ENCODE data around the gene RBM23.

DNA sequence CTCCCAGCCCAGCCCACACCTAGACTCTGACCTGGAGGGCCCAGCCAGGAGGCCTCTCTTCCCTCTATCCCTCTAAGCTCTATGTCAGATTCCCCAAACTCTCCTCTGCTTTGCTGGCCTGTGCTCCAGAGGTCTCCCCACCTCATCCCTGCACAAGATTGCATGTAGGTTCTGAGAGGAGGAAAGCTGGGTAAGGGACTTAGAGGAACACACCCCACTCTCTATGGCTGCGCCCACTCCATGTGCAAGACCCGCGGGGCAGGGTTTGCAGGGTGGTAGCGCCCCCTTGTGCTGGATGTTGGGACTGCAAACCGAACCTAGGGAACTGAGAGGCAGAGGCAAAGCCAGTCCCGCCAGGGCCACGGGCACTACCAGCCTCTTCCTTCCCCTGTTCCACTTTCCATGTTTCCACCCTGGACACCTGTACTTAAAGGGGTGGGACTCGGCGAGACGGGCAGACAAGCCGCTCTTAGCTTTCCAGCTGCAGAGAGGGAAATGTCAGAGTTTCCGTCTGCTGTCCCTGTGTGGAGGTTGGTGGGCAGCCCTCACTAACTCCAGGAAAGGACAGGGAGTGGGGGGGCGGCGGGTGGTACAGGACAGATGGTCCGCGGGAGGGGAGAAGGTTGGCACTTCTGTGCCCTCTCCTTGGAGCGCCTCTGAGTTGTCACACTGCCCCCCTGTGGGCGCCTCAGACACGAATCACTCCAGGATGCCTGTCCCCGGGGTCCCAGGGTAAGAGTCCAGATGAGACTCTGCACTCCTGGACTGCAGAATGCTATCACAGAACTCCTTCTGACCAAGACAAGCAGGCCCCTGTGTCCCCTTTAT is 65.8 kb downstream of the RBM23 start:
- TF ChIP-seq, protein P1, sequence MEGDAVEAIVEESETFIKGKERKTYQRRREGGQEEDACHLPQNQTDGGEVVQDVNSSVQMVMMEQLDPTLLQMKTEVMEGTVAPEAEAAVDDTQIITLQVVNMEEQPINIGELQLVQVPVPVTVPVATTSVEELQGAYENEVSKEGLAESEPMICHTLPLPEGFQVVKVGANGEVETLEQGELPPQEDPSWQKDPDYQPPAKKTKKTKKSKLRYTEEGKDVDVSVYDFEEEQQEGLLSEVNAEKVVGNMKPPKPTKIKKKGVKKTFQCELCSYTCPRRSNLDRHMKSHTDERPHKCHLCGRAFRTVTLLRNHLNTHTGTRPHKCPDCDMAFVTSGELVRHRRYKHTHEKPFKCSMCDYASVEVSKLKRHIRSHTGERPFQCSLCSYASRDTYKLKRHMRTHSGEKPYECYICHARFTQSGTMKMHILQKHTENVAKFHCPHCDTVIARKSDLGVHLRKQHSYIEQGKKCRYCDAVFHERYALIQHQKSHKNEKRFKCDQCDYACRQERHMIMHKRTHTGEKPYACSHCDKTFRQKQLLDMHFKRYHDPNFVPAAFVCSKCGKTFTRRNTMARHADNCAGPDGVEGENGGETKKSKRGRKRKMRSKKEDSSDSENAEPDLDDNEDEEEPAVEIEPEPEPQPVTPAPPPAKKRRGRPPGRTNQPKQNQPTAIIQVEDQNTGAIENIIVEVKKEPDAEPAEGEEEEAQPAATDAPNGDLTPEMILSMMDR (IDR thresholded peaks at IDR 0.05): peak; percentile 85
- TF ChIP-seq EZH2 (IDR thresholded peaks at IDR 0.05) (no peak), EZH2phosphoT487 (IDR thresholded peaks at IDR 0.05) (no peak)
